SK-N-SH treated with all-trans-retinoic acid at 6 μM for 48 hours (cell line): Measurements from ENCODE around the gene DEDD2.

Experiments used
- ATAC-seq: fragments of 200-7000 bp; cut with Tn5 transposase; 3 replicates; pipeline ENCODE4 v1.9.1; 2020; ENCODE audit warnings: mild to moderate bottlenecking, moderate library complexity
- ARNTL ChIP-seq: fragments of 450-650 bp; formaldehyde crosslinking; IDR thresholded peaks from 2 replicates; pipeline ENCODE4 v1.5.0; 2020; ENCODE audit warnings: low read depth, mild to moderate bottlenecking, moderate library complexity, borderline replicate concordance
- CSDC2 ChIP-seq: fragments of 250-450 bp; sonication (Bioruptor Pico); IDR thresholded peaks from 2 replicates; pipeline ENCODE4 v1.5.0; 2020; ENCODE audit warnings: mild to moderate bottlenecking, moderate library complexity
- ESRRG ChIP-seq: fragments of 250-450 bp; sonication (Bioruptor Pico); IDR thresholded peaks from 2 replicates; pipeline ENCODE4 v1.6.1; 2021; ENCODE audit warnings: mild to moderate bottlenecking
- GLIS3 ChIP-seq: fragments of 250-450 bp; sonication (Bioruptor Pico); IDR thresholded peaks from 2 replicates; pipeline ENCODE4 v1.5.0; 2020; ENCODE audit warnings: mild to moderate bottlenecking, moderate library complexity
- ISL1 ChIP-seq: fragments of 250-450 bp; sonication (Bioruptor Pico); IDR thresholded peaks from 2 replicates; pipeline ENCODE4 v2.1.2; 2022; ENCODE audit warnings: mild to moderate bottlenecking, moderate library complexity
- OSR1 ChIP-seq: fragments of 250-450 bp; sonication (Bioruptor Pico); IDR thresholded peaks from 2 replicates; pipeline ENCODE4 v1.8.0; 2022; ENCODE audit warnings: moderate library complexity, mild to moderate bottlenecking, inconsistent platforms
- PPARA ChIP-seq: fragments of 250-450 bp; sonication (Bioruptor Pico); IDR thresholded peaks from 2 replicates; pipeline ENCODE4 v1.5.0; 2020; ENCODE audit warnings: mild to moderate bottlenecking, borderline replicate concordance
- RARB ChIP-seq: fragments of 250-450 bp; sonication (Bioruptor Pico); IDR thresholded peaks from 2 replicates; pipeline ENCODE4 v1.8.0; 2021; ENCODE audit warnings: mild to moderate bottlenecking, moderate library complexity
- SNAI2 ChIP-seq: fragments of 250-450 bp; sonication (Bioruptor Pico); IDR thresholded peaks from 2 replicates; pipeline ENCODE4 v1.5.0; 2020; ENCODE audit warnings: mild to moderate bottlenecking, moderate library complexity
- TCF4 ChIP-seq: fragments of 250-450 bp; sonication (Bioruptor Pico); IDR thresholded peaks from 2 replicates; pipeline ENCODE4 v1.8.0; 2021; ENCODE audit warnings: mild to moderate bottlenecking, moderate library complexity, borderline replicate concordance
- TOX ChIP-seq: fragments of 250-450 bp; sonication (Bioruptor Pico); IDR thresholded peaks from 2 replicates; pipeline ENCODE4 v1.8.0; 2021; ENCODE audit warnings: mild to moderate bottlenecking, moderate library complexity, borderline replicate concordance
- ZC3H10 ChIP-seq: fragments of 250-450 bp; sonication (Bioruptor Pico); IDR thresholded peaks from 2 replicates; pipeline ENCODE4 v1.5.1; 2021; ENCODE audit warnings: mild to moderate bottlenecking, moderate library complexity
- ZFP3 ChIP-seq: fragments of 250-450 bp; sonication (Bioruptor Pico); IDR thresholded peaks from 2 replicates; pipeline ENCODE4 v1.5.0; 2020; ENCODE audit warnings: mild to moderate bottlenecking, moderate library complexity
- ZFP30 ChIP-seq: fragments of 450-650 bp; formaldehyde crosslinking; IDR thresholded peaks from 2 replicates; pipeline ENCODE4 v1.5.0; 2022; ENCODE audit warnings: mild to moderate bottlenecking, moderate library complexity
- ZNF565 ChIP-seq: fragments of 450-650 bp; formaldehyde crosslinking; conservative IDR thresholded peaks from 2 replicates; pipeline ENCODE4 v1.5.0; 2020; ENCODE audit warnings: low read depth, mild to moderate bottlenecking, moderate library complexity
- ZNF70 ChIP-seq: fragments of 450-650 bp; formaldehyde crosslinking; IDR thresholded peaks from 2 replicates; pipeline ENCODE4 v1.5.0; 2020; ENCODE audit warnings: mild to moderate bottlenecking, moderate library complexity
- ZNF8 ChIP-seq: fragments of 450-650 bp; formaldehyde crosslinking; IDR thresholded peaks from 2 replicates; pipeline ENCODE4 v1.5.0; 2020; ENCODE audit warnings: mild to moderate bottlenecking, moderate library complexity
- TF ChIP-seq, protein P1 (sequence below): fragments of 250-450 bp; sonication (Bioruptor Pico); IDR thresholded peaks from 2 replicates; pipeline ENCODE4 v1.8.0; 2021; ENCODE audit warnings: low read depth, mild to moderate bottlenecking, moderate library complexity, borderline replicate concordance
- TF ChIP-seq, protein P2 (sequence below): fragments of 250-450 bp; sonication (Bioruptor Pico); IDR thresholded peaks from 2 replicates; pipeline ENCODE4 v1.5.1; 2020; ENCODE audit warnings: low read depth, mild to moderate bottlenecking, moderate library complexity
- TF ChIP-seq, protein P3 (sequence below): fragments of 250-450 bp; sonication (Bioruptor Pico); IDR thresholded peaks from 2 replicates; pipeline ENCODE4 v1.5.1; 2021; ENCODE audit warnings: mild to moderate bottlenecking, moderate library complexity
- TF ChIP-seq, protein P4 (sequence below): fragments of 250-450 bp; sonication (Bioruptor Pico); IDR thresholded peaks from 2 replicates; pipeline ENCODE4 v1.5.0; 2020; ENCODE audit warnings: mild to moderate bottlenecking, moderate library complexity
- TF ChIP-seq, protein P5 (sequence below): fragments of 250-450 bp; sonication (Bioruptor Pico); IDR thresholded peaks from 2 replicates; pipeline ENCODE4 v1.8.0; 2020; ENCODE audit warnings: mild to moderate bottlenecking, moderate library complexity, borderline replicate concordance

DEDD2 gene

DNA sequence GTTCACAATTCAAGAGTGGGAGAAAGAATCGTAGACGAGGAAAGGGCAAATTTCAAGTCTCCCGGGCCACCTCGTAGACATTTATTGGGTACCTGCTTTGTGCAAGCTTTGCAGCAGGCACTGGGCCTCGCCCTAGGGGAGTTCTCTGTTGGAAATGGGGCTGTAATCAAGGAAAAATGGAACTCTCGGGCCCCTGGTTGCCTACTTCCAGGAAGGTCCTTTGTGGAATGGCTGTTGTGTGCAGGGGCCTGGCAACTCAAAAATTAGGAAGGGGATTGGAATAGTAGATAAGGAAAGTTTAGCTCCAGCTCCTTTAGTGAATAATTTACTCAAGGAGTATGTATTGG, 3.2 kb upstream of the DEDD2 start:
- TF ChIP-seq ZFP3 (CRISPR knock-in tag), result no peak
- no peak for TF ChIP-seq TOX (CRISPR knock-in tag)
- TF ChIP-seq, protein P1, sequence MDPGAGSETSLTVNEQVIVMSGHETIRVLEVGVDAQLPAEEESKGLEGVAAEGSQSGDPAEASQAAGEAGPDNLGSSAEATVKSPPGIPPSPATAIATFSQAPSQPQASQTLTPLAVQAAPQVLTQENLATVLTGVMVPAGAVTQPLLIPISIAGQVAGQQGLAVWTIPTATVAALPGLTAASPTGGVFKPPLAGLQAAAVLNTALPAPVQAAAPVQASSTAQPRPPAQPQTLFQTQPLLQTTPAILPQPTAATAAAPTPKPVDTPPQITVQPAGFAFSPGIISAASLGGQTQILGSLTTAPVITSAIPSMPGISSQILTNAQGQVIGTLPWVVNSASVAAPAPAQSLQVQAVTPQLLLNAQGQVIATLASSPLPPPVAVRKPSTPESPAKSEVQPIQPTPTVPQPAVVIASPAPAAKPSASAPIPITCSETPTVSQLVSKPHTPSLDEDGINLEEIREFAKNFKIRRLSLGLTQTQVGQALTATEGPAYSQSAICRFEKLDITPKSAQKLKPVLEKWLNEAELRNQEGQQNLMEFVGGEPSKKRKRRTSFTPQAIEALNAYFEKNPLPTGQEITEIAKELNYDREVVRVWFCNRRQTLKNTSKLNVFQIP (CRISPR knock-in tag), result no peak
- no peak for TF ChIP-seq ZFP30 (CRISPR knock-in tag)
- TF ChIP-seq ZNF565, result no peak
- TF ChIP-seq, protein P2, sequence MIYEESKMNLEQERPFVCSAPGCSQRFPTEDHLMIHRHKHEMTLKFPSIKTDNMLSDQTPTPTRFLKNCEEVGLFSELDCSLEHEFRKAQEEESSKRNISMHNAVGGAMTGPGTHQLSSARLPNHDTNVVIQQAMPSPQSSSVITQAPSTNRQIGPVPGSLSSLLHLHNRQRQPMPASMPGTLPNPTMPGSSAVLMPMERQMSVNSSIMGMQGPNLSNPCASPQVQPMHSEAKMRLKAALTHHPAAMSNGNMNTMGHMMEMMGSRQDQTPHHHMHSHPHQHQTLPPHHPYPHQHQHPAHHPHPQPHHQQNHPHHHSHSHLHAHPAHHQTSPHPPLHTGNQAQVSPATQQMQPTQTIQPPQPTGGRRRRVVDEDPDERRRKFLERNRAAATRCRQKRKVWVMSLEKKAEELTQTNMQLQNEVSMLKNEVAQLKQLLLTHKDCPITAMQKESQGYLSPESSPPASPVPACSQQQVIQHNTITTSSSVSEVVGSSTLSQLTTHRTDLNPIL (CRISPR knock-in tag), result no peak
- no peak for TF ChIP-seq ARNTL
- no peak for TF ChIP-seq ISL1 (CRISPR knock-in tag)
- TF ChIP-seq SNAI2 (CRISPR knock-in tag), result no peak
- no peak for TF ChIP-seq TCF4 (CRISPR knock-in tag)
- TF ChIP-seq OSR1, result no peak
- TF ChIP-seq, protein P3, sequence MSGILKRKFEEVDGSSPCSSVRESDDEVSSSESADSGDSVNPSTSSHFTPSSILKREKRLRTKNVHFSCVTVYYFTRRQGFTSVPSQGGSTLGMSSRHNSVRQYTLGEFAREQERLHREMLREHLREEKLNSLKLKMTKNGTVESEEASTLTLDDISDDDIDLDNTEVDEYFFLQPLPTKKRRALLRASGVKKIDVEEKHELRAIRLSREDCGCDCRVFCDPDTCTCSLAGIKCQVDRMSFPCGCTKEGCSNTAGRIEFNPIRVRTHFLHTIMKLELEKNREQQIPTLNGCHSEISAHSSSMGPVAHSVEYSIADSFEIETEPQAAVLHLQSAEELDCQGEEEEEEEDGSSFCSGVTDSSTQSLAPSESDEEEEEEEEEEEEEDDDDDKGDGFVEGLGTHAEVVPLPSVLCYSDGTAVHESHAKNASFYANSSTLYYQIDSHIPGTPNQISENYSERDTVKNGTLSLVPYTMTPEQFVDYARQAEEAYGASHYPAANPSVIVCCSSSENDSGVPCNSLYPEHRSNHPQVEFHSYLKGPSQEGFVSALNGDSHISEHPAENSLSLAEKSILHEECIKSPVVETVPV (CRISPR knock-in tag), result no peak
- no peak for TF ChIP-seq ZC3H10 (CRISPR knock-in tag)
- ATAC-seq, result no peak

DNA sequence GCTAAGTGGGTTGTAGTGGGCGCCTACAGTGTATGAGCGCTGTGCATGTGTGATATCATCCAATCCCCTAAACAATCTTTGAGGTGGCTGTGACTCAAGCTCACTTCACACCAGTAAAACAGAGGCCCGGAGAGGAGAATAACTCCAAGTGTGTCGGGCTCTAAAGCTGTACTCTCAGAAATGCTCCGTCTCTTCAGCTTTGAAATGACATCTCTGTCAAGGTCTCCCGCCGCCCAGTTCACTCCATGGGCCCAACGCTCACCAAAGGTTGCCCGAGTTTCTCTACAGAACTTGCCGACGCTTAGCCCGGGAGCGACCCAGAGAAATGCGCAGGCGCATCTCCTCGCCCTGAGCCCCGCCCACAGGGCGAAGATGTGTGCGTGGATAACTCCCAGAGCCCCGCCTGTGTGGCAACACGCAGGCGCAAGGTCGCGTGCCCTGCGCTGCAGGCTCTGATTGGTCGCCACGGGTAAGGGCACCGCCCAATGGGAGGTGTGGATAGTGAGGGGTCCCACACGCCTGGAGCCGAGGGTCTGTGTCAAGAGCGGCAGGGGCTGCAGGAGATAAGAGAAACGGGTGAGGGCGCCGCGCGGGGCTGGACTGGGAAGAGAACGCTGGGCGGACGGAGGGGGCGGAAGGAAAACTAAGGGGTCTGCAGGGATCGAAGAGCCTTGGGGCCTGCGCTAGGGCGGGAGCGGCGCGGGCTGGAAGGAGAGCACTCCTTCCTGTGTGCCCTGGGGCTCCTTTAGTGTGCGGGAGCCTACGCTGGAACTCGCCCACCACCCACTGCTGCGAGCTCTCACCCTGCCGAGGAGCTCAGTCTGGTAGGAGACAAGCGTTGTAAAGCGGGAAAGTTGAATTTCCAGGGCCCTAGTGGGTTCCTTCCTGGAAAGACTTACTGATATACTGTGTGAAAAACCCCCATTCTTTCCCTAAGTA, 2.6 kb upstream of the DEDD2 start, which contains the start of gene ZNF526:
ZNF526 (plus strand) TSS at position 501 of the 939 bp plus-strand sequence. CDS start 4,092 bp downstream, outside the sequence.
- no peak for TF ChIP-seq ISL1 (CRISPR knock-in tag)
- TF ChIP-seq TOX (CRISPR knock-in tag), result no peak
- TF ChIP-seq ESRRG, result no peak
- TF ChIP-seq, protein P4, sequence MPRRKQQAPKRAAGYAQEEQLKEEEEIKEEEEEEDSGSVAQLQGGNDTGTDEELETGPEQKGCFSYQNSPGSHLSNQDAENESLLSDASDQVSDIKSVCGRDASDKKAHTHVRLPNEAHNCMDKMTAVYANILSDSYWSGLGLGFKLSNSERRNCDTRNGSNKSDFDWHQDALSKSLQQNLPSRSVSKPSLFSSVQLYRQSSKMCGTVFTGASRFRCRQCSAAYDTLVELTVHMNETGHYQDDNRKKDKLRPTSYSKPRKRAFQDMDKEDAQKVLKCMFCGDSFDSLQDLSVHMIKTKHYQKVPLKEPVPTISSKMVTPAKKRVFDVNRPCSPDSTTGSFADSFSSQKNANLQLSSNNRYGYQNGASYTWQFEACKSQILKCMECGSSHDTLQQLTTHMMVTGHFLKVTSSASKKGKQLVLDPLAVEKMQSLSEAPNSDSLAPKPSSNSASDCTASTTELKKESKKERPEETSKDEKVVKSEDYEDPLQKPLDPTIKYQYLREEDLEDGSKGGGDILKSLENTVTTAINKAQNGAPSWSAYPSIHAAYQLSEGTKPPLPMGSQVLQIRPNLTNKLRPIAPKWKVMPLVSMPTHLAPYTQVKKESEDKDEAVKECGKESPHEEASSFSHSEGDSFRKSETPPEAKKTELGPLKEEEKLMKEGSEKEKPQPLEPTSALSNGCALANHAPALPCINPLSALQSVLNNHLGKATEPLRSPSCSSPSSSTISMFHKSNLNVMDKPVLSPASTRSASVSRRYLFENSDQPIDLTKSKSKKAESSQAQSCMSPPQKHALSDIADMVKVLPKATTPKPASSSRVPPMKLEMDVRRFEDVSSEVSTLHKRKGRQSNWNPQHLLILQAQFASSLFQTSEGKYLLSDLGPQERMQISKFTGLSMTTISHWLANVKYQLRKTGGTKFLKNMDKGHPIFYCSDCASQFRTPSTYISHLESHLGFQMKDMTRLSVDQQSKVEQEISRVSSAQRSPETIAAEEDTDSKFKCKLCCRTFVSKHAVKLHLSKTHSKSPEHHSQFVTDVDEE (CRISPR knock-in tag), result no peak
- TF ChIP-seq, protein P5, sequence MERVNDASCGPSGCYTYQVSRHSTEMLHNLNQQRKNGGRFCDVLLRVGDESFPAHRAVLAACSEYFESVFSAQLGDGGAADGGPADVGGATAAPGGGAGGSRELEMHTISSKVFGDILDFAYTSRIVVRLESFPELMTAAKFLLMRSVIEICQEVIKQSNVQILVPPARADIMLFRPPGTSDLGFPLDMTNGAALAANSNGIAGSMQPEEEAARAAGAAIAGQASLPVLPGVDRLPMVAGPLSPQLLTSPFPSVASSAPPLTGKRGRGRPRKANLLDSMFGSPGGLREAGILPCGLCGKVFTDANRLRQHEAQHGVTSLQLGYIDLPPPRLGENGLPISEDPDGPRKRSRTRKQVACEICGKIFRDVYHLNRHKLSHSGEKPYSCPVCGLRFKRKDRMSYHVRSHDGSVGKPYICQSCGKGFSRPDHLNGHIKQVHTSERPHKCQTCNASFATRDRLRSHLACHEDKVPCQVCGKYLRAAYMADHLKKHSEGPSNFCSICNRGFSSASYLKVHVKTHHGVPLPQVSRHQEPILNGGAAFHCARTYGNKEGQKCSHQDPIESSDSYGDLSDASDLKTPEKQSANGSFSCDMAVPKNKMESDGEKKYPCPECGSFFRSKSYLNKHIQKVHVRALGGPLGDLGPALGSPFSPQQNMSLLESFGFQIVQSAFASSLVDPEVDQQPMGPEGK, result no peak
- no peak for TF ChIP-seq GLIS3 (CRISPR knock-in tag)
- TF ChIP-seq CSDC2 (CRISPR knock-in tag), result no peak
- no peak for TF ChIP-seq ZNF70
- TF ChIP-seq ZNF565, result no peak
- TF ChIP-seq, protein P1 (CRISPR knock-in tag), result no peak
- TF ChIP-seq SNAI2 (CRISPR knock-in tag), result no peak
- TF ChIP-seq RARB (CRISPR knock-in tag), result no peak
- no peak for TF ChIP-seq ZNF8
- TF ChIP-seq, protein P2 (CRISPR knock-in tag), result no peak
- no peak for TF ChIP-seq PPARA (CRISPR knock-in tag)
- peak; percentile 93 for ATAC-seq
